ENCODE results near the gene ZCCHC8.
"Not testable (repeated sequence)": the region's sequence is repeated elsewhere in the genome, so short reads cannot be mapped to it uniquely, and the experiment has no call there.

DNA sequence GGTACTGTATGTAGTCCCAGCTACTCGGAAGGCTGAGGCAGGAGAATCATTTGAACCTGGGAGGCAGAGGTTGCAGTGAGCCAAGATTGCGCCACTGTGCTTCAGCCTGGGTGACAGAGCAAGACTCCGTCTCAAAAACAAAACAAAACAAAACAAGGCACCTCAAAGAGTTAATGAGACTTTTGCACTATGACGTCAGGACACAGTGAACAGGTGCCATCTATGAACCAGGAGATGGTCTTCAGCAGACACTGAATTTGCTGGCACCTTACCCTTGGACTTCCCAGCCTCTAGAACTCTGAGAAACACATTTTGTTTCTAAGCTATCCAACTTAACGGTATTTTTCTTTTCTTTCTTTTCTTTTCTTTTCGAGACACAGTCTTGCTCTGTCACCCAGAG lies 54.3 kb downstream of the ZCCHC8 start:
- TF ChIP-seq, protein P1, sequence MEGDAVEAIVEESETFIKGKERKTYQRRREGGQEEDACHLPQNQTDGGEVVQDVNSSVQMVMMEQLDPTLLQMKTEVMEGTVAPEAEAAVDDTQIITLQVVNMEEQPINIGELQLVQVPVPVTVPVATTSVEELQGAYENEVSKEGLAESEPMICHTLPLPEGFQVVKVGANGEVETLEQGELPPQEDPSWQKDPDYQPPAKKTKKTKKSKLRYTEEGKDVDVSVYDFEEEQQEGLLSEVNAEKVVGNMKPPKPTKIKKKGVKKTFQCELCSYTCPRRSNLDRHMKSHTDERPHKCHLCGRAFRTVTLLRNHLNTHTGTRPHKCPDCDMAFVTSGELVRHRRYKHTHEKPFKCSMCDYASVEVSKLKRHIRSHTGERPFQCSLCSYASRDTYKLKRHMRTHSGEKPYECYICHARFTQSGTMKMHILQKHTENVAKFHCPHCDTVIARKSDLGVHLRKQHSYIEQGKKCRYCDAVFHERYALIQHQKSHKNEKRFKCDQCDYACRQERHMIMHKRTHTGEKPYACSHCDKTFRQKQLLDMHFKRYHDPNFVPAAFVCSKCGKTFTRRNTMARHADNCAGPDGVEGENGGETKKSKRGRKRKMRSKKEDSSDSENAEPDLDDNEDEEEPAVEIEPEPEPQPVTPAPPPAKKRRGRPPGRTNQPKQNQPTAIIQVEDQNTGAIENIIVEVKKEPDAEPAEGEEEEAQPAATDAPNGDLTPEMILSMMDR (conservative IDR thresholded peaks at IDR 0.05; ENCODE audit: low read depth, low read length) = not testable (repeated sequence)
- not testable (repeated sequence) for TF ChIP-seq POLR2A (IDR thresholded peaks at IDR 0.05; ENCODE audit: low read depth, low read length); MAFK (IDR thresholded peaks at IDR 0.05; ENCODE audit: low read depth, low read length); RAD21 (IDR thresholded peaks at IDR 0.05; ENCODE audit: low read length); RFX5 (IDR thresholded peaks at IDR 0.05; ENCODE audit: low read depth, low read length); RCOR1 (IDR thresholded peaks at IDR 0.05; ENCODE audit: insufficient replicate concordance, low read length); CEBPB (IDR thresholded peaks at IDR 0.05; ENCODE audit: low read depth, low read length); BHLHE40 (IDR thresholded peaks at IDR 0.05; ENCODE audit: low read depth, low read length); SMC3 (IDR thresholded peaks at IDR 0.05; ENCODE audit: low read depth, low read length); FOS (IDR thresholded peaks at IDR 0.05; ENCODE audit: low read depth, low read length); MAZ (IDR thresholded peaks at IDR 0.05; ENCODE audit: borderline replicate concordance, low read depth, low read length)
- TF ChIP-seq, protein P2, sequence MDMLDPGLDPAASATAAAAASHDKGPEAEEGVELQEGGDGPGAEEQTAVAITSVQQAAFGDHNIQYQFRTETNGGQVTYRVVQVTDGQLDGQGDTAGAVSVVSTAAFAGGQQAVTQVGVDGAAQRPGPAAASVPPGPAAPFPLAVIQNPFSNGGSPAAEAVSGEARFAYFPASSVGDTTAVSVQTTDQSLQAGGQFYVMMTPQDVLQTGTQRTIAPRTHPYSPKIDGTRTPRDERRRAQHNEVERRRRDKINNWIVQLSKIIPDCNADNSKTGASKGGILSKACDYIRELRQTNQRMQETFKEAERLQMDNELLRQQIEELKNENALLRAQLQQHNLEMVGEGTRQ (IDR thresholded peaks at IDR 0.05; ENCODE audit: low read depth, low read length) = not testable (repeated sequence)
- TF ChIP-seq, protein P3, sequence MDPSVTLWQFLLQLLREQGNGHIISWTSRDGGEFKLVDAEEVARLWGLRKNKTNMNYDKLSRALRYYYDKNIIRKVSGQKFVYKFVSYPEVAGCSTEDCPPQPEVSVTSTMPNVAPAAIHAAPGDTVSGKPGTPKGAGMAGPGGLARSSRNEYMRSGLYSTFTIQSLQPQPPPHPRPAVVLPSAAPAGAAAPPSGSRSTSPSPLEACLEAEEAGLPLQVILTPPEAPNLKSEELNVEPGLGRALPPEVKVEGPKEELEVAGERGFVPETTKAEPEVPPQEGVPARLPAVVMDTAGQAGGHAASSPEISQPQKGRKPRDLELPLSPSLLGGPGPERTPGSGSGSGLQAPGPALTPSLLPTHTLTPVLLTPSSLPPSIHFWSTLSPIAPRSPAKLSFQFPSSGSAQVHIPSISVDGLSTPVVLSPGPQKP (IDR thresholded peaks at IDR 0.05; ENCODE audit: borderline replicate concordance, low read depth, low read length) = not testable (repeated sequence)

Measured in IMR-90 (cell line).